Skeletal muscle tissue (tissue), 4 donors: Measurements from ENCODE around the gene IL17C. TPM values are rescaled to one million over a fixed set of nuclear protein-coding genes. Genes with fewer than 3 reads are reported as not detected.
A peak's percentile ranks its signal among the peaks of the same experiment; 100 is the strongest.
"Not testable (repeated sequence)": the region's sequence is repeated elsewhere in the genome, so short reads cannot be mapped to it uniquely, and the experiment has no call there.

Experiments used
- H3K27ac ChIP-seq: one replicate; pipeline ENCODE4 v1.7.0; 2013; ENCODE audit warnings: mild to moderate bottlenecking, low read depth, low read length, inconsistent platforms
- H3K27me3 ChIP-seq, 3 donors: one replicate each; pipeline ENCODE4 v1.7.0; 2013; ENCODE audit warnings: low read length in 3 of 3; ENCODE audit not compliant: control insufficient read depth in 3 of 3, insufficient read depth in 3 of 3
- H3K36me3 ChIP-seq, 3 donors: one replicate each; pipeline ENCODE4 v1.7.0; 2013; ENCODE audit warnings: low read length in 3 of 3; ENCODE audit not compliant: control insufficient read depth in 3 of 3, insufficient read depth in 3 of 3
- H3K4me1 ChIP-seq, 3 donors: one replicate each; pipeline ENCODE4 v1.7.0; 2013; ENCODE audit warnings: low read length in 3 of 3, mild to moderate bottlenecking in 3 of 3; ENCODE audit not compliant: control insufficient read depth in 3 of 3, insufficient read depth in 3 of 3
- H3K4me3 ChIP-seq, 3 donors: one replicate each; pipeline ENCODE4 v1.7.0; 2013; ENCODE audit warnings: low read length in 3 of 3
- H3K9ac ChIP-seq, 3 donors: one replicate each; pipeline ENCODE4 v1.7.0; 2013; ENCODE audit warnings: low read length in 3 of 3, mild to moderate bottlenecking in 3 of 3, moderate library complexity in 2 of 3, low read depth in 1 of 3
- H3K9me3 ChIP-seq, 3 donors: one replicate each; pipeline ENCODE4 v1.7.0; 2013; ENCODE audit warnings: low read length in 3 of 3; ENCODE audit not compliant: control insufficient read depth in 3 of 3
- total RNA-seq: library from RNA; depleted of rRNA; stranded (reverse); fragments of >200 nt; gene quantifications from one replicate; pipeline ENCODE4 v1.2.3, GENCODE V29; 2014
- donor health status: Osteomylitis.

IL17C gene
- total RNA-seq, 1 donor from 2014 or later = not detected

DNA sequence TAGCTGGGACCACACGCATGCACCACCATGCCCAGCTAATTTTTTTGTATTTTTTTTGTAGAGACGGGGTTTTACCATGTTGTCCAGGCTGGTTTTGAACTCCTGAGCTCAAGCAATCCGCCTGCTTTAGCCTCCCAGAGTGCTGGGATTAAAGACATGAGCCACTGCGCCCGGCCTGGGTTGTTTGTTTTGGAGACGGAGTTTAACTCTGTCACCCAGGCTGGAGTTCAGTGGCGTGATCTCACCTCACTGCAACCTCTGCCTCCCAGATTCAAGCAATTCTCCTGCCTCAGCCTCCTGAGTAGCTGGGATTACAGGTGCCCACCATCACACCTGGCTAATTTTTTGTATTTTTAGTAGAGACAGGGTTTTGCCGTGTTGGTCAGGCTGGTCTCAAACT is 28.9 kb upstream of the IL17C start:
- H3K9ac ChIP-seq, H3K4me3 ChIP-seq, H3K9me3 ChIP-seq, H3K4me1 ChIP-seq, H3K27ac ChIP-seq, H3K27me3 ChIP-seq: not testable (repeated sequence)
- H3K36me3 ChIP-seq = peaks cover 39 to 45% (median 44%) of the 10 kb centered on the region in 3 donors

DNA sequence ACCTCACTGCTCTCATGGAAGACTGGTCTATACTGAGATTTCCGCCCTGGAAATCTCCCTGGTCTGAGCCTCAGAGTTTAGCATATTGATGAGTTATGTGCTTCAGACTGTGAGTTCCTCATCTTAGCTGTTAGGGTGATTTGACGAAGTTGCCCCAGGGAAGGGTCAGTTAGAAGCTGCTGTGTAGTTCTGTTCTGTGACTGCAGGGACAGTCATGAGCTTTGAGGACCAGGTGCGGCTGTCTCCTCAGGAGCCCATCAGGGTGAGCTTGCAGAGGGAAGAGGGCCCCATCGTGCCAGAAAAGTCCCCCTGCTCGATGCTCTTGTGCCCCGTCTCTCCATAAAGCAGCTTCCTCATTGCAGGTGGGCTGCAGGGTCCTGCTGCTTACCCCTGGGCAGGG is 28.3 kb upstream of the IL17C start:
- Histone ChIP-seq H3K27me3 (no peaks in the 10 kb centered on the region), H3K36me3 (peaks cover 39 to 45% (median 40%) of the 10 kb centered on the region in 3 donors), H3K9ac (no peak overlapping the region), H3K9me3 (no peaks in the 10 kb centered on the region), H3K4me1 (peaks cover 0 to 6% (median 0%) of the 10 kb centered on the region in 3 donors), H3K4me3 (no peak overlapping the region), H3K27ac (no peak overlapping the region)

DNA sequence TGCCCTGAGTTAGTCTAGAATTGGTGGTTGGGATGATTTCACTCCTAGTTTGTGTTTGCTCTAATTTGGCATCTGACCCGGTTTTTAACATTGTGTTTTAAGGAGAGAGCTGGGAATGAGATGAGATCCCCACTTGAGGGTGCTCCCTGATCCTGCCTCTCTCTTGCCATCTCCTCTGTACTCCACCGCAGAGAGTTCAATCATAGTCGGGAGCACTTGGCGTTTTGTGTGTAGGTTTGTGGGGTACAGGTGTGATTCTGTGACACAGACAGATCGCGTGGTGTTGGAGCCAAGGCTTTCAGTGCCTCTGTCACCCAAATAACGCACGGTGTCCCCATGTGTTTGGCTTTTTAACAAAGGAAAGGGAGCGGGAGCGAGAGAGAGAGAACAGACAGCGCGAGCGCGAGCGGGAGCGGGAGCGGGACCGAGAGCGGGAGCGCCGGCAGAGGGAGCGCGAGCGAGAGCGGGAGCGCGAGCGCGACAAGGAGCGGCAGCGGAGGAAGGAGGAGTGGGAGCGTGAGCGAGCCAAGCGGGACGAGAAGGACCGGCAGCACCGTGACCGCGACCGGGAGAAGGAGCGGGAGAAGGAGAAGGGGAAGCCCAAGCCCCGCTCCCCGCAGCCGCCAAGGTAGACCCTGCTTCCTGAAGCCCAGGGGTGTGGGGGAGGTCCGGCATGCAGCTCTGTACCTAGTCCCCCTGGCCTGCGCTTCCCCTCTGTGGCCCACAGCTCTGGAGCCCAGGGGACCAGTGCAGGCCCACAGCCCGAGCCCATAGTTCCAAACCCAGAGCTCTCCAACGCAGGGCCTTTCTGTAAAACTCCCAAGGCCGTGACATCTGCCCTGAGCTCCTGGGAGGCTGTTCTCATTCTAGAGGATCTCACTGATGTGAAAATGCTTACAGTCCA is 27.2 kb upstream of the IL17C start:
- no peak overlapping the region for H3K9ac ChIP-seq
- H3K36me3 ChIP-seq = peaks cover 32 to 37% (median 37%) of the 10 kb centered on the region in 3 donors
- peaks cover 0 to 6% (median 2%) of the 10 kb centered on the region in 3 donors for H3K4me1 ChIP-seq
- H3K9me3 ChIP-seq = no peaks in the 10 kb centered on the region
- H3K27me3 ChIP-seq = no peaks in the 10 kb centered on the region
- no peak overlapping the region for H3K4me3 ChIP-seq
- no peak overlapping the region for H3K27ac ChIP-seq

DNA sequence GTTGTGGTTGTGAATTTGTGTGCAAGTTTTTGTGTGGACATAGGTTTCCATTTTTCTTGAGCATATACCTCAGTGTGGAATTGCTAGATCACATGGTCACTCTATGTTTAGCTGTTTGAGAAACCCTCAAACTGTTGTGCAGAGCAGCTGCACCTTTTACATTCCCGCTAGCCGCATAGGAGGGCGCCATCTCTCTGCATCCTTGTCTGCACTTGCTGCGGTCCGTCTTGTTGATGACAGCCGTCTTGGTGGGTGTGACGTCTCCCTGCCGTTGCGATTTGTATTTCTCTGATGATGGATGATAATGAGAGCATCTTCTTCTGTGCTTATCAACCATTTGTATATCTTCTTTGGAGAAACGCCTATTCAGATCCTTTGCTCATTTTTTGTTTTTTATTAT is 25.1 kb upstream of the IL17C start:
- no peak overlapping the region for H3K9ac ChIP-seq
- H3K9me3 ChIP-seq = no peaks in the 10 kb centered on the region
- peaks cover 0 to 6% (median 4%) of the 10 kb centered on the region in 3 donors for H3K4me1 ChIP-seq
- H3K36me3 ChIP-seq = peaks cover 26 to 29% (median 27%) of the 10 kb centered on the region in 3 donors
- H3K27me3 ChIP-seq = no peaks in the 10 kb centered on the region
- H3K4me3 ChIP-seq = no peak overlapping the region
- no peak overlapping the region for H3K27ac ChIP-seq

DNA sequence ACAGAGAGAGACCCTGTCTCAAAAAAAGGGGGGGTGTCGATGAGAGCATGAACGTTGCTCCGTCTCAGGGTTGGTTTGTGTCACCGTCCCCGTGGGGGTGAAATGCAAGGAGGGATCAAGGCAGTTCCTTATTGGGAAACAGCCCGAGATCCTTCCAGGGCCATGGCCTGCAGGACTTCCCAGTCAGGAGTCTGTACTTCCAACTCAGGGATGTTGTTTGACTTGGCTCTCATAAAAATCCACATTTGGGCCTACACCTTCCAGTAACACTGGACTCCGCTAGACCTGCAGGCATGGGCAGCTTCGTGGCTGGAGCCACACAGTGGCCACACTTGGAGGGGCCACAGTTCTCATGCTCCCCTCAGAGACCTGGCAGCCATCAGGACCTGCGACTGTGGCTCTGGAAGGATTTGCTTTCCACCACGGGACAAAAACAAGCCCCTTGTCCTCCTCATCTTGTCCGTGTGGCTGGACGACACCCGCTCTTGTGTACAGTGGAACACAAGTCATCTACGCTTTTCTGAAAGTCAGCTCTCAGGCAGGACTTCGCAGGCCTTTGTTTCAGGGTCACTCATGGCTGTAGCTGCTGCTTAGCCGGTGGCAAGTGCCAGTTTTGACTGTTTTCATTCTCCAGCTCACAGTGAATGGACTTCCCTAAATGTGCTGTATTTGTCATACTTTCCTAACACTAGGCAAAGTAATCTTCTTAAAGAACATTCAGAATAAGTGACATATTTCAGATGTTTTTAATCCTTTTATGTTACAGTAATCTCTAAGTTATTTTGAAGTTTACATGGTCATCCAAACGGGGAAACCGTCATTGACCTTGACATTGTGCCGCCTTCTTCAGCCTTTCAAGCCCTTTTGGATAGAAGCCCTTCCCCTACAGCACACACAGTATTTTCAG is 24.2 kb upstream of the IL17C start:
- H3K36me3 ChIP-seq = peaks cover 25 to 29% (median 26%) of the 10 kb centered on the region in 3 donors
- H3K9ac ChIP-seq = peak overlapping the region in 1 of 3 donors; percentile 16
- no peaks in the 10 kb centered on the region for H3K27me3 ChIP-seq
- H3K9me3 ChIP-seq = no peaks in the 10 kb centered on the region
- H3K4me1 ChIP-seq = peaks cover 0 to 6% (median 4%) of the 10 kb centered on the region in 3 donors
- H3K27ac ChIP-seq = no peak overlapping the region
- H3K4me3 ChIP-seq = no peak overlapping the region

DNA sequence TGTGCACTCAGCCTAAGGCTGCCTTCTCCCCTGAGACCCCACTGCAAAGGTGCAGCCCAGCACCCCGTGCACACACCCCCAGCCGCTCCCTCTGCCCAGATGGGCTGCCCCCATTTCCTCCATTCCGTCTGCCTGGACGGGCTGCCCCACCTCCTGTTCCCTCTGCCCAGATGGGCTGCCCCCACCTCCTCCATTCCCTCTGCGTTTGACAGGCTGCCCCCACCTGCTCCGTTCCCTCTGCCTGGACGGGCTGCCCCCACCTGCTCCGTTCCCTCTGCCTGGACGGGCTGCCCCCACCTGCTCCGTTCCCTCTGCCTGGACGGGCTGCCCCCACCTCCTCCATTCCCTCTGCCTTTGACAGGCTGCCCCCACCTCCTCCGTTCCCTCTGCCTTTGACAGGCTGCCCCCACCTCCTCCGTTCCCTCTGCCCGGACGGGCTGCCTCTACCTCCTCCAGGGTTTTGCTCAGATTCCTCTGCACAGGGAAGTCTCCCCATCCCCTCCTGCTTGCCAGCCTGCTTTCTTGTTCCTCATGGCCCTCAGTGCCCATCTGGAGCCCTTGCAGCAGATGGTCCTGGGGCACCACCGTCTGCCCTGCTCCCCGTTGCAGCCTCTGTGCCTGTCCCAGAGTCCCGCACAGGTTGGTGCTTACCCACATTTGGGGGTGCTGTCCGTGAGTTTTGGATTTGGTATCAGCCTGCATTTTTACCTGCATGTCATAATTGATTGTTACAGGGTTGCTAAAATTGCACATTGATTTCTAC is 23.4 kb upstream of the IL17C start:
- Histone ChIP-seq H3K4me3 (no peak overlapping the region), H3K27ac (no peak overlapping the region), H3K27me3 (no peaks in the 10 kb centered on the region), H3K36me3 (peaks cover 21 to 32% (median 24%) of the 10 kb centered on the region in 3 donors), H3K9me3 (no peaks in the 10 kb centered on the region), H3K4me1 (peaks cover 0 to 6% (median 4%) of the 10 kb centered on the region in 3 donors), H3K9ac (no peak overlapping the region)

DNA sequence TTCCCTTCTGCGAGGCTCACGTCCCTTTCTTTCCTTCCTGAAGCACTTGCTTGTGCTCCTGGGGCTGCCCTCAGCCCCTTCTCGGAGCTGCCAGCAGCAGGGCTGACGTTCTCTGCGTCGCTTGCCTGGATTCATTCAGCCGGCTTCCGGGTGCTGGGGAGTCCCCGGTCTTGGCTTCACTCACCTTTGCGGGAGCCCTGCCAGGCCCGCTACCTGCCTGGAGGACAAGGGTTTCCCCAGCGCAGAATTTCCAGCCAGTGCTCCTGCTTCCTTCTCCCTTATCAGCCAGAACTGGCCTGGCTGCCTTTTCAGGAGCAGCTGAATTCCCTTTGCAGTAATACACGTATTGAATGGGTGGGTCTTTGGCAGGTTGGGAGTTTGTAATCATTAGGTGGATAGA is 22.1 kb upstream of the IL17C start:
- no peaks in the 10 kb centered on the region for H3K27me3 ChIP-seq
- H3K4me3 ChIP-seq = no peak overlapping the region
- no peak overlapping the region for H3K9ac ChIP-seq
- H3K9me3 ChIP-seq = no peaks in the 10 kb centered on the region
- H3K27ac ChIP-seq = no peak overlapping the region
- H3K36me3 ChIP-seq = peaks cover 9 to 21% (median 15%) of the 10 kb centered on the region in 3 donors
- H3K4me1 ChIP-seq = peaks cover 0 to 6% (median 4%) of the 10 kb centered on the region in 3 donors

DNA sequence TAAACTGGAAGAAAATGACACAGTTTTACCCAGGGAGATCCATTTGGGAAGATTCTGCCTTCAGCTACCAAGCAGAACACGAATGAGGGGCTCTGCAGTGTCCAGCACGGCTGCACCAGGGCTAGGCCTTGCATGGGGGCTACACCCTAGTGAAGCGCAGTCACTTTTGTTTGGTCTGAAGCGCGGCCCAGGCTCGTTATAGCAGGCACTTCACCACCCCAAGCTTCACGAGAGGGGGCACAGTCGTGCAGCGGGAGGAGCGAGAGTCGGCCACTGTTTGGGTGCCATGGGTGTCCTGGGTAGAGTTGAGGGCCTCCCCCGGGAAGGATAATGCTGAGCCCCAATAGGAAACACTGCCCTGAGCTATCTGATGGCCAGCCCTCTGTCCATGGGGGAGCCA is 21.6 kb upstream of the IL17C start:
- Histone ChIP-seq H3K36me3 (peaks cover 5 to 18% (median 11%) of the 10 kb centered on the region in 3 donors), H3K4me1 (peaks cover 0 to 6% (median 4%) of the 10 kb centered on the region in 3 donors), H3K9ac (no peak overlapping the region), H3K9me3 (no peaks in the 10 kb centered on the region), H3K27ac (no peak overlapping the region), H3K27me3 (no peaks in the 10 kb centered on the region), H3K4me3 (no peak overlapping the region)

DNA sequence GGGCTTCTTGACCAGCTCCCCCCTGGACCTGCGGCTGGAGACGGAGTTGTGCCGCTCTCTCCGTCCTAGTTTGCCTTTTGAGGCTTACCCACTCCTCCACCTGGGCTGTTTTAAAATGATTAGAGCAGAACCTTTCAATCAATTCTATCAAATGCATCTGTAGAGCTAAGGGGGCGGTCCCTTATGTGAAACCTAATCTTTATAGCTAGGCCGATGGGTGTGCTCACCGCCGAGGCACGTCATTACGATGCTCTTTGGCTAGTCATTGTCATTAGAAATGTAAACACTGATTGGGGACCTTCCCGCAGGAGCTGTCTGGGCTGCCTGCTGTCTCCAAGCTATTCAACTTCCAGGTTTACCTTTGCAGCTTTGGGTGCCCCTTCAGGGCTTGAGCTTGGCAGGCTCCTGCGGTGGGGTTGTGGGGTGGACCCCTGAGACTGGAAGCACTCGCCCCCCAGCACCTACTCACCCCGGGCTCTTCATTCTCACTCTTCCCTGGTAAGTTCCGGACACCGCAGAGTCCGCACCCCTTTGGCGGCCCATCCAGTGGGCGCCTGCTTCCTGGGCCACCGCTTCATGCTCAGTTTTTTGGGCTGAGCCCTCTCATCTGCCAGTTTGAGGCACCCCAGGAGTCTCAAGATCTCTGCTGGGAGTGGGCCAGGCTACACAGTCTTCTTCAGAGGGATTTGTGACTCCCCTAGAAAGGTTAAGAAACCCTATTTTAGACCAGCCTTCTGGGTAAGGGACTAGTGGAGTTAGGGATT is 20.9 kb upstream of the IL17C start:
- Histone ChIP-seq H3K4me1 (peaks cover 0 to 6% (median 4%) of the 10 kb centered on the region in 3 donors), H3K9ac (no peak overlapping the region), H3K4me3 (no peak overlapping the region), H3K27me3 (no peaks in the 10 kb centered on the region), H3K9me3 (no peaks in the 10 kb centered on the region), H3K36me3 (peaks cover 12 to 19% (median 15%) of the 10 kb centered on the region in 3 donors), H3K27ac (no peak overlapping the region)
